GM12865 (cell line): ENCODE measurements around the gene FKBP2.
"Not testable (repeated sequence)": the region's sequence is repeated elsewhere in the genome, so short reads cannot be mapped to it uniquely, and the experiment has no call there.

ENCODE experiments used
- DNase-seq: peaks from one replicate; pipeline ENCODE4 v3.0.0; 2010; ENCODE audit warnings: low read depth
- H3K4me3 ChIP-seq: 2 replicates; pipeline ENCODE4 v1.5.1; 2011; ENCODE audit warnings: mild to moderate bottlenecking, low read depth, low read length, control low read depth
- TF ChIP-seq, protein P1 (sequence below): IDR thresholded peaks from 2 replicates; pipeline ENCODE4 v1.5.1; 2011; ENCODE audit warnings: low read length, control low read depth, low read depth, inconsistent platforms; ENCODE audit not compliant: insufficient read depth; ENCODE audit errors: missing control alignments

Gene FKBP2

GRCh38 chr11:64244966-64245365 is 4.1 kb downstream of the FKBP2 start:
- TF ChIP-seq, protein P1, sequence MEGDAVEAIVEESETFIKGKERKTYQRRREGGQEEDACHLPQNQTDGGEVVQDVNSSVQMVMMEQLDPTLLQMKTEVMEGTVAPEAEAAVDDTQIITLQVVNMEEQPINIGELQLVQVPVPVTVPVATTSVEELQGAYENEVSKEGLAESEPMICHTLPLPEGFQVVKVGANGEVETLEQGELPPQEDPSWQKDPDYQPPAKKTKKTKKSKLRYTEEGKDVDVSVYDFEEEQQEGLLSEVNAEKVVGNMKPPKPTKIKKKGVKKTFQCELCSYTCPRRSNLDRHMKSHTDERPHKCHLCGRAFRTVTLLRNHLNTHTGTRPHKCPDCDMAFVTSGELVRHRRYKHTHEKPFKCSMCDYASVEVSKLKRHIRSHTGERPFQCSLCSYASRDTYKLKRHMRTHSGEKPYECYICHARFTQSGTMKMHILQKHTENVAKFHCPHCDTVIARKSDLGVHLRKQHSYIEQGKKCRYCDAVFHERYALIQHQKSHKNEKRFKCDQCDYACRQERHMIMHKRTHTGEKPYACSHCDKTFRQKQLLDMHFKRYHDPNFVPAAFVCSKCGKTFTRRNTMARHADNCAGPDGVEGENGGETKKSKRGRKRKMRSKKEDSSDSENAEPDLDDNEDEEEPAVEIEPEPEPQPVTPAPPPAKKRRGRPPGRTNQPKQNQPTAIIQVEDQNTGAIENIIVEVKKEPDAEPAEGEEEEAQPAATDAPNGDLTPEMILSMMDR = no peak
- DNase-seq = no peak
- peak overlapping the region; percentile 73 for H3K4me3 ChIP-seq

GRCh38 chr11:64245401-64245796 is 4.5 kb downstream of the FKBP2 start:
- TF ChIP-seq, protein P1 = no peak
- peak overlapping the region; percentile 73 for H3K4me3 ChIP-seq
- DNase-seq = peak; percentile 53

DNA sequence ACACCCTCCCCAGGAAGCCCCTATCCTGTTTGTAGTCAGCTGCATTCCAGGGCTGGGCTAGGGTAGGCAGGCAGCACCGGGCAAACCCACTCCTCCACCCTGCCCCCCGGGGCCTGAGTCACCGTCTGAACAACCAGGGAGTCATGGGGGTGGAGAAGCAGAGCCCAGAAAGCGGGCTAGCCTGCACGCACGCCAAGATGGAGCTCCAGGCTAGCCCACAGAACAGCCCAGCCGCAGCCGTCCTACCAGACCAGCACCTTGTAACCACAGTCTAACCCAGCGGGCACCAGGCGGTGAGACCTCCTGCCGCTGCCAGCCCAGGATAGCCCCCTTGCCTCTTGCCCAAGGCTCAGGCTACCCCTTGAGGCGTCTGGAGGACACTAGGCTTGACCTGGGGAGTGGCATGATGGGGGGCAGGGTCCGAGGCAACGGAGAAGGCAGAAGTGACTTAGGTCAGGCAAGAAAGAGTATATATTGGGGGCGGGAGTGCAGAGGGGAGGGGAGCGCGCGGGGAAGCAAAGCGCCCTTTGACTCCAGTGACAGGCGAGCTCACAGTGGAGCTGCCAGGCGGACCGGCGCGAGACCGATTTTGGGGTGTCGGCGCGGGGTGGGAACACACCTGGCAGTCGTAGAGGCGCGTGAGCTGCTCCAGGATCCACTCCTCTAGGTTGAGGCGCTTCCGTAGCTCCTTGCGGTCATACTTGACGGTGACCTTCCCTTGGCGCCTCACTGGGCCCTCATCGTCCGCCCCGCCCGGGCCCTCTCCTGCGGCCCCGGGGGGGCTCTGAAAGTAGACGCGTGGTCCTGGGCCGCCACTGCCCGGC is 5.1 kb downstream of the FKBP2 start:
- TF ChIP-seq, protein P1 = no peak
- peak; percentile 73 for DNase-seq
- H3K4me3 ChIP-seq = peak overlapping the region; percentile 73

DNA sequence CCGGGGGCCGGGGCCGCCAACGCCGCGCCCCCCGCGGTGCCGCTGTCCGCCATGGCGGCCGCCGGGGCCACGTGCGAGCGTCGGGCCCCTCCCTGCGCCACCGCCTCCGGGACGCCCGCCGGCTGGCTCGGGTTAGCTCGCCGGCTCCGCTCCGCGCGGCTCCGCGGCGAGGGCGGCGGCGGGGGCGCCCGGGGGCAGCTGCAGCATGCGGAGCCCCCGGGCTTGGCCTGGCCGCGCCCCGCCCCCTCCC is 5.7 kb downstream of the FKBP2 start:
- H3K4me3 ChIP-seq = peak overlapping the region; percentile 73; the same call in 1 of the 2 replicates
- not testable (repeated sequence) for DNase-seq

DNA sequence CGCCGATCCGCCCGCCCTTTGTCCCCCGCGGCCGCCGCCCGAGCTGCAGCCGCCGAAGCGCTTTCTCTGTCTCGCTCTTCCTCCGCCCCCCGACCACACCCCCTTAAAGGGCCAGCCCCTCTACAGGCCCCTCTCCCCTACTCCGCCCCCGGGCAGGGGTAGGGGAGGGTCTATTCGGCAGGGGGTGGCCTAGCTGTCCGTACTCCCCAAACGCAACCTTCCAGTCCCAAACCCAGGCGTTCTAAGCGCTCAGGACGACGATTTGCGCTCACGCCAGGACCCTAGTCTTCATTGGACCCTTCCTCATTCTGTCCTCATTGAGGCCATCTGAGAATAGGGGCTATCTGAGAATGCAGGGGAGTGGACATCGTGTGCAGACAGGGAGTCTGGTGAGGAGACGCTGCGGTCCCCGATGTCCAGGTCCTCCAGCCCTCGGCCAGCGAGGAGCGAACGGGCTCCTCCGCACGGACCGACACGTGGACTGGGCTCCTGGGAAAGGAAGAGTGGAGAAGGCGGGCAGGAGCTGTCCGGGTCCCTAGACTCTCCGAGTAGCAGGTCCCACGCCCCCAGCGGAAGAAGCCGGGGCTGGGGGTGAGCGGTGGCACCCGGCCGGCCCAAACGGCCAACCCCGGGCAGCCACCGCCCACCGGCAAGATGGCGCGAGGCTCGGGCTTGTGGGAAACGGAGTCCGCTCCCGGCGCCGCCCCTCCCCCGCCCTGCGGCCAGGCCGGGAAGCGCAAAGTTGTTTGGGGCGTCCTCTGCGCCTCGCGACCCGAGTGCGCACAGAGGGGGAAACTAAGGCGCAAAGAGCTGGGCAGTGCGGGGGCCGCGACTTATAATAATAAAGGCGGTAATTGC is 6.2 kb downstream of the FKBP2 start, which contains the start of gene PPP1R14B:
Gene PPP1R14B, minus strand, starts transcription at position 73 of the 858 bp plus-strand sequence. CDS start 270 bp downstream, outside the sequence.
- DNase-seq = peak; percentile 83
- TF ChIP-seq, protein P1 = no peak
- peak within 1 kb of the TSS; percentile 98 for H3K4me3 ChIP-seq

GRCh38 chr11:64247729-64248531 is 7.0 kb downstream of the FKBP2 start:
- no peak for DNase-seq
- TF ChIP-seq, protein P1 = no peak
- H3K4me3 ChIP-seq = no peak overlapping the region

DNA sequence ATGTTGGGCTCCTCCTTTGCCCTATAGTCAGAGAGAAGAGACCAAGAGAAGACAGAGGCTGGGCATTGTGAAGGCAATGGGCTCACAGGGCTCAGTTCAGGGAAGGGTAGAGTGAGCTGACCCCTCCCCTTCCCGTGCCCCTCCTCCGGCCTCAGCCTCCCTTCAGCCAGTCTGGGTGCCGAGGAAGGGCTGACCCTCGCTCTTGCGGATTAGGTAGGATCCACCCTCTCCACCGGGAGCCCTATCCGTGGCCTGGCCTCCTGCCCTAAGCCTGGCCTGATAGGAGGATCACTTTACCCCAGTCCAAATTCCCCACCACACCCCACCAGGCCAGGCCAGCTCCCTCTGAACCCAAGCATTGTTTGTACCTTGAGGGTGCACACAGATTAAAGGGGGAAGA is 7.7 kb downstream of the FKBP2 start:
- H3K4me3 ChIP-seq = no peak overlapping the region
- no peak for DNase-seq
- TF ChIP-seq, protein P1 = no peak
